ENCODE measurements around the gene VWA3A.

VWA3A gene

DNA sequence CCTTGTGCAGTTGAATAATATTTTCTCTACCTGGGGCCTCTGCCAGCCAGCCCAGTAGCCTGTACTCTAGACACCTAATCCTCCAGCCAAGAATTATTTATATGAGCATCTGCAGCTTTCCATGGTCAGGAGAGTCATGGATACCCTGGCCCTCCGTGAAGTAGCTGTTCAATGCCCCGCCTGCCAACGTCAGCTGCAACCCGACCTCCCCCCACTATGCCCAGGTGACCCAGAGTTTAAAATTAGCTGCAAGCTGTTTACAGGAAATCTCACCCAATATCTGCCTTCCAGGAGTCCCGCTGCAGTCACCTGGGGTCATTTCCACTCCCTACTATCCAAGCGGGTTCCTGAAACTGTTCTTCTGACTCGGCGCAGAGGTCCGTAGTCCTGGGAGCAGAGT lies 82.3 kb downstream of the VWA3A start:
- Histone ChIP-seq H3K27me3 (replicated peaks; ENCODE audit: control insufficient read depth, insufficient read depth, low read length) (no peaks in the 10 kb centered on the region; the same call in 1 of the 2 replicates), H3K4me3 (replicated peaks; ENCODE audit: low read depth, low read length) (no peak overlapping the region), H3K36me3 (ENCODE audit: control insufficient read depth, insufficient read depth, low read length) (no peaks in the 10 kb centered on the region)
- DNase-seq (ENCODE audit: extremely low read depth, insufficient read length), result no peak
- TF ChIP-seq, protein P1, sequence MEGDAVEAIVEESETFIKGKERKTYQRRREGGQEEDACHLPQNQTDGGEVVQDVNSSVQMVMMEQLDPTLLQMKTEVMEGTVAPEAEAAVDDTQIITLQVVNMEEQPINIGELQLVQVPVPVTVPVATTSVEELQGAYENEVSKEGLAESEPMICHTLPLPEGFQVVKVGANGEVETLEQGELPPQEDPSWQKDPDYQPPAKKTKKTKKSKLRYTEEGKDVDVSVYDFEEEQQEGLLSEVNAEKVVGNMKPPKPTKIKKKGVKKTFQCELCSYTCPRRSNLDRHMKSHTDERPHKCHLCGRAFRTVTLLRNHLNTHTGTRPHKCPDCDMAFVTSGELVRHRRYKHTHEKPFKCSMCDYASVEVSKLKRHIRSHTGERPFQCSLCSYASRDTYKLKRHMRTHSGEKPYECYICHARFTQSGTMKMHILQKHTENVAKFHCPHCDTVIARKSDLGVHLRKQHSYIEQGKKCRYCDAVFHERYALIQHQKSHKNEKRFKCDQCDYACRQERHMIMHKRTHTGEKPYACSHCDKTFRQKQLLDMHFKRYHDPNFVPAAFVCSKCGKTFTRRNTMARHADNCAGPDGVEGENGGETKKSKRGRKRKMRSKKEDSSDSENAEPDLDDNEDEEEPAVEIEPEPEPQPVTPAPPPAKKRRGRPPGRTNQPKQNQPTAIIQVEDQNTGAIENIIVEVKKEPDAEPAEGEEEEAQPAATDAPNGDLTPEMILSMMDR (IDR thresholded peaks at IDR 0.05; ENCODE audit: insufficient read depth, low read length, poor library complexity, severe bottlenecking), result no peak

GRCh38 chr16:22177968-22178930 lies 85.9 kb downstream of the VWA3A start:
- TF ChIP-seq, protein P1 (IDR thresholded peaks at IDR 0.05; ENCODE audit: insufficient read depth, low read length, poor library complexity, severe bottlenecking), result no peak
- no peaks in the 10 kb centered on the region; the same call in 1 of the 2 replicates for H3K27me3 ChIP-seq (replicated peaks; ENCODE audit: control insufficient read depth, insufficient read depth, low read length)
- no peaks in the 10 kb centered on the region for H3K36me3 ChIP-seq (ENCODE audit: control insufficient read depth, insufficient read depth, low read length)
- DNase-seq (ENCODE audit: extremely low read depth, insufficient read length), result no peak
- H3K4me3 ChIP-seq (replicated peaks; ENCODE audit: low read depth, low read length), result no peak overlapping the region

DNA sequence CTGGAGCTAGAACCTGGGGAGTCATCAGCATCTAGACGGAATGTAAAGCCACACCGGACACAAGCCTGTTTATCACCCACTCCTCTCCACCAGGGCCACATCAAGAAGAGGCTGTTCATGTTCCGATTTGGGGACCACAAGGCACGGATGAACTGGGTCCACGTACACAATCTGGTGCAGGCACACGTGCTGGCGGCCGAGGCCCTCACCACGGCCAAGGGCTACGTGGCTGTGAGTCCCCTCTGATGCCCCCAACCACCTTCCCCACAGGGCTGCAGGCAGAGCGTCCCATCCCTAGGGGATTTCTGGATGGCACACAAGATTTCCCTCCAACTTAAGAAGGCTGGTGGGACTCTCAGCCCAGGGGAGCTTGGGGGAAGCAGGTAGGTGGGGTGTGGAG lies 89.1 kb downstream of the VWA3A start:
- DNase-seq (ENCODE audit: extremely low read depth, insufficient read length), result no peak
- TF ChIP-seq, protein P1 (IDR thresholded peaks at IDR 0.05; ENCODE audit: insufficient read depth, low read length, poor library complexity, severe bottlenecking), result no peak
- H3K36me3 ChIP-seq (ENCODE audit: control insufficient read depth, insufficient read depth, low read length), result no peaks in the 10 kb centered on the region
- no peak overlapping the region for H3K4me3 ChIP-seq (replicated peaks; ENCODE audit: low read depth, low read length)
- no peaks in the 10 kb centered on the region; the same call in 1 of the 2 replicates for H3K27me3 ChIP-seq (replicated peaks; ENCODE audit: control insufficient read depth, insufficient read depth, low read length)

GRCh38 chr16:22181843-22182242 lies 89.5 kb downstream of the VWA3A start:
- TF ChIP-seq, protein P1 (IDR thresholded peaks at IDR 0.05; ENCODE audit: insufficient read depth, low read length, poor library complexity, severe bottlenecking), result no peak
- no peaks in the 10 kb centered on the region for H3K36me3 ChIP-seq (ENCODE audit: control insufficient read depth, insufficient read depth, low read length)
- DNase-seq (ENCODE audit: extremely low read depth, insufficient read length), result no peak
- H3K4me3 ChIP-seq (replicated peaks; ENCODE audit: low read depth, low read length), result no peak overlapping the region
- H3K27me3 ChIP-seq (replicated peaks; ENCODE audit: control insufficient read depth, insufficient read depth, low read length), result no peaks in the 10 kb centered on the region; the same call in 1 of the 2 replicates

GRCh38 chr16:22183335-22183734 lies 91.0 kb downstream of the VWA3A start:
- Histone ChIP-seq H3K27me3 (replicated peaks; ENCODE audit: control insufficient read depth, insufficient read depth, low read length) (no peaks in the 10 kb centered on the region), H3K36me3 (ENCODE audit: control insufficient read depth, insufficient read depth, low read length) (no peaks in the 10 kb centered on the region), H3K4me3 (replicated peaks; ENCODE audit: low read depth, low read length) (no peak overlapping the region)
- no peak for DNase-seq (ENCODE audit: extremely low read depth, insufficient read length)
- TF ChIP-seq, protein P1 (IDR thresholded peaks at IDR 0.05; ENCODE audit: insufficient read depth, low read length, poor library complexity, severe bottlenecking), result no peak

Data from GM06990 (cell line).